GM18870 (cell line): Measurements from ENCODE around the gene EFNB3.

Source experiments
- ATAC-seq: cut with Tn5 transposase; IDR thresholded peaks from one replicate; pipeline ENCODE4 v1.9.1; 2021; ENCODE audit warnings: moderate library complexity; ENCODE audit not compliant: unreplicated experiment

EFNB3 gene

DNA sequence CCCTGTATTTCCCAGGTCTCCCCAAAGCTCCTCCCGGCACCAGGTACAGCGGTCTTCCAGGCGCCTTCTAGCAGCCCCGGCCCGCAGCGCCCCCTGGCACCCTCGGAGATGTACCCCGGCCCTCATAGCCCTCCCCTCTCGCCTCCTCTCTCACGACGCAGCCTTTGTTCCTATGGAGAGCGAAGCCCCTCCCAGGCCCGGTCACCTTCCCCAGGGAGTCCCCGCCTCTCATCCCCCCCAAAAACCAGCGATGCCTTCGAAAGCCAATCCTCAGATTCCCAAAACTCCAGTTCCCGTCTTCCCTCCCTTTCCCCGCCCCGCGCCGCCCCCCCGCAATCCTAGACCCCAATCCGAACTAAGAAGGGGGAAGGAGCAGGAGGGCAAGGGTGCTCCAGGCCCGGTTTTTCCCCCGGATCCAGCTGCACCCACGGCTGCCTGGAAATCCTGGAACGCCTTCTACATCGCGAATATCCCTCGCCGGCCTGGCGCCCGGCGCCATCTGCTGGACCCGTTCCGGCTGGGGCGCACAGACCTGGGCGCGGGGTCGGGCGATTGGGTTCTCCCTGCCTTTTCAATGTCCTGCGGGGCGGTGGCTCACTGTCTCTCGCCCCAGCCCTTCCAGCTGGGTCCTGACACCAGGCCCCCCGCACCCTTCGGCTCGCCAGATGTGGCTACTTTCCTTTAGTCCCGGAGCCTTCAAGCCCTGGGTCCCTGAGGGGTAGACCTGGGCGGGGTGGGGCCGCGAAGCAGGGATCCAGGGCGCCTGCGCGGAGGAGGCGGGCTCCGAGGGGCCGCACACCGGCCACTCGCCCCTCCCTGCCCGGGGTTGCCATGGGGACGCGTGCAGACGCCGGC is 12.1 kb downstream of the EFNB3 start, which contains the start of gene DNAH2:
DNAH2 (plus strand) TSS at position 844 of the 855 bp plus-strand sequence. CDS start 1,991 bp downstream, outside the sequence.
- no peak for ATAC-seq

DNA sequence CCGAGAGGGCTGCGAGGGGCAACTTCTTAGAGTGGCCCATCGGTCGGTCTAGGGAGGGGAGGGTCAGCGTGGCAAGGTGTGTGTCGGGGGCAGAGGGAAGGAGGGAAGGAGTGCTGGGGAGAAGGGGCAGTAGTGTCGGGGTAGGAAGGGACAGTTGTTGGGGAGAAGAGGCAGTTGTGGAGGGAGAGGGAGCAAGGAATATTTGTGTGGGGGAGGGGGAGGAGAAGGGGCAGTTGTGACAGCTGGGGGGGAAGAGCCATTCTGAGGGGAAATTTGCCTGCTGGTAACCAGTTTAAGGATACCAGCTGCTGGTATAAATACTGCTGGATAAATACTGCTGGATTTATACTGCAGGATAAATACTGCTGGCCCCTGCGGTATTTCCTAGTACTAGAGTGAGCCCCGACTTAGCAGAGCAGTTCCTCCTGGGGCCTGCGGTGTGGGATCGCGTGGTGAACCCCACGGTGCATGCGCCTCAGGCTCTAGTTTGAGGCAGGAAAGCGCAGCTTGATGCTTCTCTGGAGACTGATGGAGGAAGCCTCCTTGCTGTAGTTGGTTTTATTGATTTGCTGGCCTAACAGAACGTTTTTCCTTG is 12.9 kb downstream of the EFNB3 start:
- ATAC-seq = no peak

DNA sequence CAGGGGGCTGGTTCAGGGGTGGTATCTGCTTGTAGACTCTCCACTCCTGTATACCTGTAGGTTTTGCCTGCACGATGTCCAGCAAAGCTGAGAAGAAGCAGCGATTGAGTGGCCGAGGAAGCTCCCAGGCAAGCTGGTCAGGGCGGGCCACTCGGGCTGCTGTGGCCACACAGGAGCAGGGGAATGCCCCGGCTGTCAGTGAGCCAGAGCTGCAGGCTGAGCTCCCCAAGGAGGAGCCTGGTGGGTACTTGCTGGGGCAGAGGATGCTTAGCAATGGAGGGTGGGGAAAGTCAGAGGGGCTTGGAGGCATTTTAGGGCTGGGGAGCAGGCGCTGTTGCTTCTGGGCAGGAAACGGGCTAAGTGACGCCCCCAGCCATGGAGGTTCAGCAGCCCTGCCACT is 14.7 kb downstream of the EFNB3 start:
- no peak for ATAC-seq

DNA sequence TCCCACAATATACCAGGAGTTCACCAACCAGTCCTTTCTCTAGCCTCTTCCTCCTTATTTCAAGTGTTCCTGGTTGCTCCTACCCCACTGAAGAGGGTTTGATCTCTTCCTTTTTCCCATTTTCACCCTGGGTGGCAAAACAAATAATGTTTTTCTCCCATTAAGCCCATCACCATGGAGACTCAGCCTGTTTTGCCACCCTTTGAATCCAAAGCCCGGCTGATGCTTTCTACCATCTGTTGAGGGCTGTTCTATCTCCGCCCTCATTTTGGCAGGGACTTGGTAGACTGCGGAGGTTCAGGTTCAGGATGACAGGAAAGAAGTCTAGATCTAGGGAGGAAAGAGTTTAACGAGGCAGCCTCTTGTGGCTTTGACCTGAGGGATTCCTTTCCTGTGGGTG is 15.1 kb downstream of the EFNB3 start:
- ATAC-seq = no peak

DNA sequence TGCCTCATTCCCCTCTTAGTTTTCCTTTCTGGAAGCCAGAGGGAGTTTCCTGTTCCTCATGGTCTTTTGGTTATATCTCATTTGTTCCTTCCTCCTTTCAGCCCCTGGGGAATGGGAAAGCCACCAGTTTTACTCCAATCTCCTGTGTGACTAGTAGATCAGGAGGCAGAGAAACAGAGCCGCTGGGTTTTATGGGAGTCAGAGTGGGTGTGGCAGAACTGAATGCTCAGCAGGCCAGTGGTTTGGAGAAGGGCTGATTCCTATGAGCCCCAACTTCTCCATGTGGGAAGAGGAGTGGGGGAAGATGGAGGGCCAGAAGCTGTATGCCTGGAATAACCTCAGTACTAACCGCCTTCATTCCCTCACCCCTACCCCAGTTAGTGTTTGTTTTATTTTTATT is 16.6 kb downstream of the EFNB3 start:
- no peak for ATAC-seq

DNA sequence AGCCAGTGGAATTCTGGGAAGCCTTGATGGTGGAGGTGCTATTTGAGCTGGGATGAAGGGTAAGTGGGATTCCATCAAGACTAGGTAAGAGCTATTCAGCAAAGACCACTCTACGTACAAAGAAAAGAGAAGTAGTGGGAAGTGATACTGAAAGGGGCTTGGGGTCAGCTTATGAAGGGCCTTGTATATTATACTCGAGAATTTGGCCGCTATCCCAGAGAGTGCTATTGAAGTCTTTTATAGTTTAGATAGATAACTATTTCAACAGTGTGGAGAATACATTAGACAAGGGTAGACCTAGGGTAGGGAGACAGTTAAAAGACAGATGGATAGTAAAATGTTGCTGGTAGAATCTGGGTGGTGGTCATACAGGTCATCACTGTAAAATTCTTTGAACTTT is 22.9 kb downstream of the EFNB3 start:
- ATAC-seq = no peak

DNA sequence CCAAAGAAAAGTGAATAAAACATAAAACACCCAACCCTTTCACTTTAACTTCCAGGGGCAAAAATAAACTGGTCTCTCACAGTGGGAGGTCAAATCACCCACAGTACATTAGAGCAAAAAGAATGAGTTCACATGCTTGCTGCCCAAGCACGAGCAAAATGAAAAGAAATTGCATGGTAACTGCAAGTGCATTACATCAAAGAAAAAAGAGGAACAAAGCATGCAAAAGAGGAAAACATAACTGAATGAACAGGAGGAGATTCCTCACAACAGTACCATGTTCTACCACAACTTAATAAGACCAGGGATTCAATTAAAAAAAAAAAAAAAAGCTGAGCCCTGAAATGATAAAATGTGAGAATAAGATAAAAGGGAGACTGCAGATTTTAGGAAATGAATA is 24.8 kb downstream of the EFNB3 start:
- ATAC-seq = no peak

DNA sequence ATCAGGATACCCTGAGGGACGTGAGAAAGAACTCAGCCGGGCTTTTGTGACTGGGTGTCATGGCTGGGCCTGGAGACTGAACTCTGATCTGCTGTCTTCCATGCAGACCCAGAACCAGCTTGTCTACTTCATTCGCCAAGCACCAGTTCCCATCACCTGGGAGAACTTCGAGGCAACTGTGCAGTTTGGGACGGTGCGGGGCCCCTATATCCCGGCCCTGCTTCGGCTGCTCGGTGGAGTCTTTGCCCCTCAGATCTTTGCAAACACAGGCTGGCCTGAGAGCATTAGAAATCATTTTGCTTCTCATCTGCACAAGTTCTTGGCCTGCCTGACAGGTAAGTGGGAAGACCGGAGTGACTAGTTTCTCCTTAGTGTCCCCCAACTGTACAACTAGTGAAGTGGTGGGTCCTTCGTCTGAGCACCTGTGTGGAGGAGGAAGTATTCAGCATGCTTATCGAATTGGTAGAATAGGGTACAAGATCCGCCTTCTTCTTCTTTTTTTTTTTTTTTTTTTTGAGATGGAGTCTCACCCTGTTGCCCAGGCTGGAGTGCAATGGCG is 28.1 kb downstream of the EFNB3 start:
- ATAC-seq = no peak

DNA sequence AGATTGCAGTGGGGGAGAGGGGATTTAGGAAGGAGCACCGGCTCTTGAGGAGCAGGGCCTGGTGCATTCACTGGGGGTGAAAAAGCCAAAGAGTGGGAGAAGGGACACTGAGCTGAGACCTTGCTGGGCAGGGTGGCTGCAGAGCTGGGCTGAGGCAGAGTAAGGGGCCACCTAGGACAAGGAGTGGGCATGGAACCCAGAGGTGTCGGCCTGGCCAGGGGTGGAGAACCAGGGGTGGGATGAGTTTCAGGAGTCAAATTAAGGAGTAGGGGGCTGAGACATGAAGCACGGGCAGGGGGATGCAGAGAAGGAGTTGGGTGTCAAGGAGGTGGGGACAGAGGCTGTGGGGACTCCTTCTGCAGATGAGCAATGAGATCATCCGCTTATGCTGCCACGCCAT is 32.6 kb downstream of the EFNB3 start:
- no peak for ATAC-seq

DNA sequence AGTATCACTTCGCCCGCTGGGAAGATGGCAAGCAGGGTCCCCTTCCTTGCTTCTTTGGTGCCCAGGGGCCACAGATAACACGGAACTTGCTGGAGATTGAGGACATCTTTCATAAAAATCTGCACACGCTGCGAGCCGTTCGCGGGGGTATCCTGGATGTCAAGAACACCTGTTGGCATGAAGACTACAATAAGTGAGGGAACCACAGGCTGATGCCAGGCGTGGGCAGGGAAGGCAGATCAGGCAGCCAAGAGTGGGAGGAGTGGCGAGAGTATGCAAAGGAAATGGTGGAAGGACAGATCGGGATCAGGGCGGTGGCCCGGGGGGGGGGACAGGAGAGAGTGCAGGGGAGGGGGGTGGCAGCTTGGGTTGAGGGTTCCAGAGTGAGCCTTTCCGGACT is 34.7 kb downstream of the EFNB3 start:
- ATAC-seq = no peak

DNA sequence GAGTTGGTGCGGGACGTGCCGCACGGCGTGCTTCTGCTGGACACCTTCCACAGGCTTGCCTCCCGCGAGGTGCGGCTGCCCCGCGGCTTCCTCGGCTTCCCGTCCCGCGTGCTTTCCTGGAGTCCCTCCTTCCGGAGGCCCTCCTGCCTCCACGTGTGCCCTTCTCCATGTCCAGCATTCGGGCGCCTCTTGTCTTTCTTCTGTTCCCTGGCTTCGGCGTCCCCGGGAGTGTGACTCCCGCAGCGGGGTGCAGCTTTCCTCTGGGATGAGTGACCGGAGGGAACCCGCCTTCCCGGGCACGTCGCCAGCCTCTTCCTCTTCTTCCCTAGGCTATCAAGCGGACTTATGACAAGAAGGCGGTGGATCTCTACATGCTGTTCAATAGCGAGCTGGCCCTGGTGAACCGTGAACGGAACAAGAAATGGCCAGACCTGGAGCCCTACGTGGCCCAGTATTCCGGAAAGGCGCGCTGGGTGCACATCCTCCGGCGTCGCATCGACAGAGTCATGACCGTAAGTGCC is 35.5 kb downstream of the EFNB3 start:
- ATAC-seq = no peak

DNA sequence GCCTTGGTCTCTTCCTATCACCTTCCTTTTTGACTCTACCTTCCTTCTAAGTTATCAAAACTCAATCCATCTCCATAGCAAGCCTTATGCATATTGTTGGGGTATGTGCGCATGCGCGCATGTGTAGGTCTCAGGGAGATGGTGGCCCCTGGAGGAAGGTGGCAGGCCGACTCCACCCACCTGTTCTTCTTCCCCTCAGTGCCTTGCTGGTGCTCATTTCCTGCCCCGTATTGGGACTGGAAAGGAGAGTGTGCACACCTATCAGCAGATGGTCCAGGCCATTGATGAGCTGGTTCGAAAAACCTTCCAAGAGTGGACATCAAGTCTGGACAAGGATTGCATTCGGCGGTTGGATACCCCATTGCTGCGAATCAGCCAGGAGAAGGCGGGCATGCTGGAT is 37.7 kb downstream of the EFNB3 start:
- ATAC-seq = no peak

DNA sequence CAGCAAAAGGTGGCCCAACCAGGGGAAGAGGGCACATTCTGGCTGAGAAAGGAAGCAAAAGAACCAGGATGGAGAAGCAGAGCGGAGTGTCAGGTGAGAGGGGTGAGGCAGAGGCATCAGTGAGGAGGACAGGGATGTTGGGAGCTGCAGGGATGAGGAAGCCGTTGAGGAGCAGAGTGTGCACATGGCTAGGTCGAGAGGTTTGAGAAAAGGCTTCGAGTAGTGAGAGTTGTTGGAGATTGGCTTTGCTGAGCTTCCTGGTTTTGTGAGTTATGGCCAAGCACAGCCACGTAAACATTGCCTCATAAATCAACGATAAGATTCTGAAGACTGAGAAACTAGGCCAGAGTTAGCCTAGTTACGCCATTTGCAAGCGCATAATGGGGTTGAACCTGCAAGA is 39.4 kb downstream of the EFNB3 start:
- ATAC-seq = no peak

DNA sequence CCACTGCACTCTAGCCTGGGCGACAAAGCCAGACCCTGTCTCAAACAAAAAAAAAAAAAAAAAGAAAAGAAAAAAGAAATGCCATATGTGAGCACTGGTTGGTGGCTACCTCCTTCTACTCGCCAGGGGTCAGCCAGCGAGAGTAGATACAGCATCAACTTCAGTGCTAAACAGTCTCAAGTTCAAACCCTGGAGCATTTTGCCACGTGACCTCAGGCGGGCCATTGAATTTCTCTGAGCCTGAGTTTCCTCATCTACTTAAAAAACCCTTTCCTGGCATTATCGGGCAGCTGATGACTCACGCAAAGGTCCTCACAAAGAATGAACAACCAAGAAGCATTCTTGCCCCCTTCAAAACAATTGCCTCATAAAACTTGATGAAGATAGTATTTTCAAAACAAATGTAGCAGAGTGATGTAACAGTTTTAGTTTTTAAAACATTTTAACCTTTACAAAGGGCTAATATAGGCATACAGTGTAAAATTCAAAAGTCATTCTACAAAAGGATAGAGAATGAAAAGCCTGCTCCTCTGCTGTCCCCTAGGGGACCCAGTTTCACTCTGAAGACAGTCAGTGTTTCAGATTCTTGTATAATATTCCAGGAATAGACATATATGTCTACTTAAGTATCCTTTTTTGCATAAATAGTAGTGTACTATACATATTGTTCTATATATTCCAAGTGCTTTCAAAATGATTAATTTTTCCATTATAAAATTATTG is 40.9 kb downstream of the EFNB3 start:
- no peak for ATAC-seq

DNA sequence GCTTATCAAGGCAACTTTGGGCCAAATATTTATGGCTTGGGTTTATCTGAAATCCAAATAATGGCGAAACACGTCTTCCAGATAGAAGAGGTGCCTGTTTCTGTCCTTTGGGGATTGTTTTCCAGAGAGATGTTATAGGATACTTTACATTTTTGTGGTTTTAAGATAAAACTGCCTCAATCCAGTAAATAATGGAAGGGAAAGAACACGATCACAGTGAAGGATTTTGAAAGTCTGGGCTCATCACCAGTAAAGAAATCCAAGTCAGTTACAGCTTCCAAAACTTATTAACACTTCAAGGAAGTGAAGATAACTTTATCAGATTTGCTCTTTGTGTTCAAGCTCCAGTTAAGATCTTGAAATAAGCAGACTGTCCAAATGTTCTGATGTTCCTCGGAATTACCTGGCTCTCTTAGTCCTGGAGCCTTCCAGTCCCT is 42.7 kb downstream of the EFNB3 start:
- ATAC-seq = no peak

DNA sequence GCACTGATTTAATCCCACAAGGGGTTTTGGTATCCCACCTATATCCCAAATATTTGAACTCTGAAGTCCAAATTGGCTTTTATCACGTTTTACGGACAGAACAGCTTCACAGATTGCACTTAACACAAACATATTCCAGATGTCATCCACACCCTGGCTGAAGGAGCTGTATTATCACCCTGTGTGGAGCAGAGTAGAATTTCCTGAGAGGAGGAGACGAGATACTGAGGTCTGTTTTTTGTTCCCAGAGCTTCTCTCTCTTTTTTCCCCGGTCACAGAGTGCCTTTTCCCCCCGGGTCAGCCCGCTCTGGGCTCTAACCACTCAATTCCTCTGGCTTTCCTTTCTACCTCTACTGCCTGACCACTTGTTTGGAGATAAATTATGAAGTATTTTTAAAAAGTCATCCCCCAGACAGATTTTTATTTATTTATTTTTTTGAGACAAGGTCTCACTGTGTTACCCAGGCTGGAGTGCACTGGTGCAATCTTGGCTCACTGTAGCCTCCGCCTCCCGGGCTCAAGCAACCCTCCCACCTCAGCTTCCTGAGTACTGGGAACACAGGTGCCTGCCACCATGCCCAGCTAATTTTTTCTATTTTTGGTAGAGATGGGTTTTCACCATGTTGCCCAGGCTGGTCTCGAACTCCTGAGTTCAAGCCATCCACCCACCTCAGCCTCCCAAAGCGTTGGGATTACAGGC is 43.2 kb downstream of the EFNB3 start:
- ATAC-seq = no peak

DNA sequence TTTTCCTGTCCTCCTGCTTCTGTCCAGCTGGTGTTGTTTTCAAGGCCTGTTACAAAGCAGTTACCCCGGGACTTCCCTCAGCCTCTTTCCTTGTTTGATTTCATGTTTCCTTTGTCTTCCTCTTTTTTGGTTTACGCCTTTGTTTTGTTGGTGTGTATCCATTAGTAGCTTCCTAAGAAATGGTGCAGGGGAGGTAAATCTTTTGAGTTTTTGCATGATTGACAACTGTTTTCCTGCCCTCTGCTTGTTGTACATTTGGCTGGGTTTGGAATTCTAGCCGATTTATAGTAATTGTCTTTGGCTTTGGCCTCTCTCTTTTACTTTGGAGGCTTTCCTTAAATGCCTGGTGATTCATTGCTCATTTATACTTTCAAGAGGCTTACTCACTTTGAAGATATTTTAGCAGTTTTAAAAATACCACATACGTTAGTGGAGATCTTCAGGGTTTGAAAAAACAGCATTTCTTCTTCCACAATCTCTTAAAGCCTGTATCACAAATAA is 45.4 kb downstream of the EFNB3 start:
- ATAC-seq = no peak

DNA sequence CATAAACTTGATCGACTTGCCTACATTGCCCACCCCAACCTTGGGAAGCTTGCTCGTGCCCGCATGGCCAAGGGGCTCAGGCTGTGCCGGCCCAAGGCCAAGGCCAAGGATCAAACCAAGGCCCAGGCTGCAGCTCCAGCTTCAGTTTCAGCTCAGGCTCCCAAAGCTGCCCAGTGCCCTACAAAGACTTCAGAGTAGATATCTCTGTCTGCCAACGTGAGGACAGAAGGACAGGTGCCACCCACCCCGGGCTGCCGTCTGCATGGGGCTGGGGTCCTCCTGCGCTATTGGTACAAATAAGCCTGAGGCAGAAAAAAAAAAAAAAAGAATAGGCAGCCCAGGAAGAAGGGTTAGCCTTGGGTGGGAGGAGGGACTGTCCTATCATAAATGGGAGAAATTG is 49.7 kb downstream of the EFNB3 start:
- ATAC-seq = no peak

DNA sequence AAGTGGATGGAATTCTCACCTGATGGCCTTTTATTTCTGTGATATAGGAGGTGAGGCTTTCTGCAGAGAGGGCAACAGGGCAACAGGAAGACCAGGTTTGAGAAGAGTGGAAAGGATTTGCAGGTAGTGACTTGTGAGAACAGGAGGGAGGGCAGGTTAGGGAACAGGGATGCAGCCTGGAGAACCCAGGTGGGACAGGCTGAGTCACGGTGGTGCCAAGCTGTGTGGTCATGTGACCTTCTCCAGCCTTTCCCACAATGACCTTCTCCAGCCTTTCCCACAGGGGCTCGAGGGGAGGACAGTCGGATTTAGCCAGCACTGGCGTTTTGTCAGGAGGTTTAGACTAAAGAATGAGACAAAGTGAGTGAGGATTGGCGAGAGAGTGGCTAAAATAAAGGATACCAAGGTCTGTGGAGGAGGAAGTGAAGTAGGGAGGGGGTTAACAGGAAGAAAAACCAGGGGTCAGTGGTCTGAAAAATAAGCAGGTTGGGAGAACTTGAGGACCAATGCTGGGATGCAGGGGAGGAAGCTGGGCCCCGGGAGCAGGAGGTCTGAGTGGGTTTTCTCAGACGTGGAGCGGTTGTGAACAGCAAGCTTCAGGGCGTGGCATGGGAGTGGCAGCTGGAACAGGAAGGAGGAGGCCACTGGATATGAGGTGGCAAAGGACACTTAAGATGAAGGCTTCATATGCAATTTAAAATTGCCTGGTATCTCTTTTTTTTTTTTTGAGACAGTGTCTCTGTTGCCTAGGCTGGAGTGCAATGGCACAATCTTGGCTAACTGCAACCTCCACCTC is 50.3 kb downstream of the EFNB3 start:
- ATAC-seq = no peak

DNA sequence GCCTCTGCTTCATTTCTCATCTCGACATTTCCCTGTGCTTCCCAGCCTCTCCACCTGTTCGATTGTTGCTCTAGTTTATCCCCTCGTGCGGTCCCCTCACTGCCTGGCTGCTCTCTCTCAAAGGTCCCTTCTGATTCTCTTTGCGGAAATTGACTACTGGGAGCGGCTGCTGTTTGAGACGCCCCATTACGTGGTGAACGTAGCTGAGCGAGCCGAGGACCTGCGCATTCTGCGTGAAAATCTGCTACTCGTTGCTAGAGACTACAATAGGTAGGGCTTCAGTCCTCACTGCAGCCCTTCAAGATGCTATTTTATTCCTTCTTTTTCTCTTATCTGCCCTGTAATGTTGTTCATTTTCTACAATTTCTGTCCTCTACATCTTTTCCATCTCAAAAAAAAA is 52.0 kb downstream of the EFNB3 start:
- no peak for ATAC-seq
